Measurements from ENCODE around the gene AFF2. TPM values are rescaled to one million over a fixed set of nuclear protein-coding genes. Genes with fewer than 3 reads are reported as not detected.

AFF2 gene
- total RNA-seq, 1 donor from 2014 or later: 1.8 TPM

DNA sequence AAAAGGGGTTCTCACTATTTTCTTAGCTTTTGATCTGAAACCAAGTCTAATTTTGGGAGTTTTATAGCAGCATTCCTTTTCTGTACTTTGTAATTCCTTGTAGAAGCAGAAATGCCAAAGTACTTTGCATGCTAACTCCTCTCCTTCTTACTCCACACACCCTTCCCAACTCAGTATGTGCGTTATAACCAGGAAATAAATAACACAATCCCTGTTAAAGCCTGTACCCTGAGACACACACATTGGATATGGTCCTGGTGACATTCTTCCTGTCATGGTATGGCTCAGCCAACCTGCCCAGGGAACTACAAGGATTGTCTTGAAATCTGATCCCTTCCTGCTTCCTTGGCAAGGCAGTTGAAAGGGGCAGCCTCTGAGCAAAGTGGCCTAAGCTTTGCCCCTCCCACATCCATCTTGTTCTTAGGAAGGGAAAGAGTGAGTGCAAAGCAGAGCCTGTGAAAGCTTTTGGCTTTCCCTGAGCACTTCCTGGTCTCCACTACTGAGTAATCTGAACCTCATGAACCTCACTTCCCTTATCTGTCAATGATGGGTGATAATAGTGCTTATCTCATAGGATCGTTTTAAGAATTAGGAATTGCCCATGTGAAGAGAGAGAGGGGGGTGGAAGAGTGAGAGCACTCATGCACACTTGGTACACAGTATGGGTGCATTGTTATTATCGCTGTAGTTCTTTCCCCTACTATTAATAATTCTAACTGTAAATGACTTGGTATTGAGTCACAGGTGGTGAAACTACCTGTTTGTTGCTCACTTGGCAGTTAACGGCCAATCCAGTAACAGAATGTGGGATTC is 109.3 kb downstream of the AFF2 start:
- Mint-ChIP-seq H3K9me3 (peaks cover 4% of the 10 kb centered on the region), H3K36me3 (ENCODE audit: low read depth) (peaks cover 2% of the 10 kb centered on the region), H3K27ac (no peak overlapping the region), H3K27me3 (ENCODE audit: insufficient read depth) (peaks cover 1% of the 10 kb centered on the region), H3K4me3 (no peak overlapping the region), H3K4me1 (ENCODE audit: low read depth) (peaks cover 6% of the 10 kb centered on the region)
- intact Hi-C loops (cut with micrococcal nuclease): no loop called here
- no peak for DNase-seq (ENCODE audit: low spot score)

GRCh38 chrX:148610328-148610698 is 109.9 kb downstream of the AFF2 start:
- DNase-seq (ENCODE audit: low spot score): no peak
- intact Hi-C loops (cut with micrococcal nuclease): no loop called here
- H3K36me3 Mint-ChIP-seq (ENCODE audit: low read depth): peaks cover 2% of the 10 kb centered on the region
- peaks cover 1% of the 10 kb centered on the region for H3K27me3 Mint-ChIP-seq (ENCODE audit: insufficient read depth)
- H3K27ac Mint-ChIP-seq: no peak overlapping the region
- no peak overlapping the region for H3K4me3 Mint-ChIP-seq
- peaks cover 6% of the 10 kb centered on the region for H3K4me1 Mint-ChIP-seq (ENCODE audit: low read depth)
- H3K9me3 Mint-ChIP-seq: peaks cover 4% of the 10 kb centered on the region

- no peak for DNase-seq (ENCODE audit: low spot score)
- Mint-ChIP-seq H3K9me3 (peaks cover 4% of the 10 kb centered on the region), H3K4me3 (no peak overlapping the region), H3K36me3 (ENCODE audit: low read depth) (peaks cover 2% of the 10 kb centered on the region), H3K27me3 (ENCODE audit: insufficient read depth) (peaks cover 1% of the 10 kb centered on the region), H3K27ac (no peak overlapping the region), H3K4me1 (ENCODE audit: low read depth) (peaks cover 6% of the 10 kb centered on the region)
- intact Hi-C loops (cut with micrococcal nuclease): no loop called here
Observed at GRCh38 chrX:148611993-148612392, 111.6 kb downstream of the AFF2 start.

GRCh38 chrX:148612431-148612830 is 112.0 kb downstream of the AFF2 start:
- intact Hi-C loops (cut with micrococcal nuclease): no loop called here
- H3K36me3 Mint-ChIP-seq (ENCODE audit: low read depth): peaks cover under 1% of the 10 kb centered on the region
- no peak for DNase-seq (ENCODE audit: low spot score)
- H3K27ac Mint-ChIP-seq: no peak overlapping the region
- peaks cover 6% of the 10 kb centered on the region for H3K4me1 Mint-ChIP-seq (ENCODE audit: low read depth)
- H3K4me3 Mint-ChIP-seq: no peak overlapping the region
- peaks cover 2% of the 10 kb centered on the region for H3K9me3 Mint-ChIP-seq
- H3K27me3 Mint-ChIP-seq (ENCODE audit: insufficient read depth): peaks cover 1% of the 10 kb centered on the region

DNA sequence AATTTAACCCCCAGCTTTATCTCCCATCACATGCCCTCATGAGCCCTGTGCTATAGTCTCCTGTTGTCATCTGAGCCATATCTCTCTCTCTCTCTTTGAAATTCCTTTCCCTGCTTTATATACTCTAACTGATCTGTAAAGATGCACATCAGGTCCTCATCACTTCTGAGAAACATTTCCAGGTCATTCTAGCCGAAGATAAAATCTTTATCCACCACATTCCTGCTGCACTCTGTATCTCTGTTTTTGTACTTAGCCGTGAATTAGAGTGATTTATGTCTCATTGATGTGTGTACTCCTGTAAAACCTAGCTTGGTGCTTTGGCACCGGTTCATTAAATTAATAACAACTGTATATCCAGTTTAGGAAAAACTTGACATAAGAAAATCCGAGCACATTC is 113.2 kb downstream of the AFF2 start:
- Mint-ChIP-seq H3K4me3 (no peak overlapping the region), H3K27ac (no peak overlapping the region)
- intact Hi-C loops (cut with micrococcal nuclease): no loop called here

GRCh38 chrX:148615491-148615890 is 115.1 kb downstream of the AFF2 start:
- Mint-ChIP-seq H3K27me3 (ENCODE audit: insufficient read depth) (no peaks in the 10 kb centered on the region), H3K9me3 (peaks cover 5% of the 10 kb centered on the region), H3K27ac (no peak overlapping the region), H3K4me1 (ENCODE audit: low read depth) (peaks cover under 1% of the 10 kb centered on the region), H3K4me3 (no peak overlapping the region), H3K36me3 (ENCODE audit: low read depth) (no peaks in the 10 kb centered on the region)
- DNase-seq (ENCODE audit: low spot score): no peak
- intact Hi-C loops (cut with micrococcal nuclease): no loop called here

More for the DNA sequence above, 113.2 kb downstream of the AFF2 start:
- Mint-ChIP-seq H3K36me3 (ENCODE audit: low read depth) (no peaks in the 10 kb centered on the region), H3K27me3 (ENCODE audit: insufficient read depth) (peaks cover 1% of the 10 kb centered on the region), H3K4me1 (ENCODE audit: low read depth) (peaks cover 6% of the 10 kb centered on the region), H3K9me3 (peaks cover 5% of the 10 kb centered on the region)
- no peak for DNase-seq (ENCODE audit: low spot score)

DNA sequence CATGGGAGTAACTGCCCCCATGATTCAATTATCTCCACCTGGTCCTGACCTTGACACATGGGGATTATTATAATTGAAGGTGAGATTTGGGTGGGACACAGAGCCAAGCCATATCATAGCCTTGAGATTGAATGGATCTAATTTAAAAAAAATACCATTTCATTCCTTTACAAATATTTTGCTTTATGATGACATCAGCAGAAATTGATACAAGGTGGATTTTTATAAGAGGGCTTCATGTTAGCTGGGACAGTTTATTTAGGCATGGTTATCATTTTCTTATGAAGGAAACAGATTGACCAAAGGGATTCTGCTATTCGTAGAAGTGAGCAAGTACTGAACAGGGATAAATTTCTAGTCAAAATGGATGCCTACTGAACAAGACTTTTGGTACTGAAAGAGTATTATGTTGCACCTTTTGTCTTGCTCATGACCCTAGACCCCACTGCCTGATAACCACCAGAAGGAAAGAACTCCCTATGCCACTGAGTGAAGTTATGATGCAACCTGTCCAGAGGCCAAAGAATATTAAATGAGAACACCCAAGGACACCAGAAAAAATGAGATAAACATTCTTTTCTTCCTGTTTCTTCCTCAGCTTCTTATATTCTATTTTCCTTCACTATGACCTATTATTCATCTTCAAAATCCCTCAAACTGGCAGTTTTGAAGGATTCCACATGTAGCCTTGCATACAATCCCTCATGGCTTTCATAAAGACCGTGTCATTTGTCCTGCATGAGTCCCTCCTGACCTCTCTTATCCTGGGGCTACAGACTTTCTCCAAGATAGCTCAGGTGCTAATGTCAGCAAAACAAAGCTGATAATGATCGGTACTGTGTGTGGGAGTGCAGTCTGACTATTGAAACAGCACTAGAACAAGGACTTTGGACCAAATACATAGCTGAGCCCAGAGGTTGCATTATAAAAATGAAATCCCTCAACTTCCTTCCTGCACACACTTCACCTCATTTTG is 118.3 kb downstream of the AFF2 start:
- H3K4me1 Mint-ChIP-seq (ENCODE audit: low read depth): no peaks in the 10 kb centered on the region
- DNase-seq (ENCODE audit: low spot score): no peak
- no peak overlapping the region for H3K4me3 Mint-ChIP-seq
- H3K27ac Mint-ChIP-seq: no peak overlapping the region
- intact Hi-C loops (cut with micrococcal nuclease): no loop called here
- H3K36me3 Mint-ChIP-seq (ENCODE audit: low read depth): no peaks in the 10 kb centered on the region
- peaks cover 5% of the 10 kb centered on the region for H3K9me3 Mint-ChIP-seq
- H3K27me3 Mint-ChIP-seq (ENCODE audit: insufficient read depth): no peaks in the 10 kb centered on the region

DNA sequence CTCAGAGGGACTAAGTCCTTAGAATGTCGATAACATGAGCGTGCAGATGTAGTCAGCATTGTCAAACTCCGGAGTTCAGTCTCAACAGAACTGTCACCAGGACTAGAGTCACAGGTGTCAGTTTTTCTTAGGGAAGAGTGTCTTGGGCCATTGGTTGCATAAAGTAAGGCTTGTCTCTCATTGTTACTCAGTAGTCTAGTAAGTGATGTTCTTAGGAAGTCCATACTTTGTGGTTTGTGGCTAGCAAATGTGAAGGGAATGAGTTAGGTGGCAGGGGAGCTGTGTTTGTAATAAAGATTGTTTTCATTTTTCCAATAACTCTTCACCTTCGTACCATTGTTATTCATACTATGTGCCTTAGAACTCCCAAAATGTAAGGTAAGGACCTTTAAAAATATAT is 119.6 kb downstream of the AFF2 start:
- Mint-ChIP-seq H3K4me1 (ENCODE audit: low read depth) (no peaks in the 10 kb centered on the region), H3K27me3 (ENCODE audit: insufficient read depth) (no peaks in the 10 kb centered on the region), H3K4me3 (no peak overlapping the region), H3K36me3 (ENCODE audit: low read depth) (no peaks in the 10 kb centered on the region), H3K9me3 (peaks cover 5% of the 10 kb centered on the region), H3K27ac (no peak overlapping the region)
- no peak for DNase-seq (ENCODE audit: low spot score)
- intact Hi-C loops (cut with micrococcal nuclease): no loop called here

DNA sequence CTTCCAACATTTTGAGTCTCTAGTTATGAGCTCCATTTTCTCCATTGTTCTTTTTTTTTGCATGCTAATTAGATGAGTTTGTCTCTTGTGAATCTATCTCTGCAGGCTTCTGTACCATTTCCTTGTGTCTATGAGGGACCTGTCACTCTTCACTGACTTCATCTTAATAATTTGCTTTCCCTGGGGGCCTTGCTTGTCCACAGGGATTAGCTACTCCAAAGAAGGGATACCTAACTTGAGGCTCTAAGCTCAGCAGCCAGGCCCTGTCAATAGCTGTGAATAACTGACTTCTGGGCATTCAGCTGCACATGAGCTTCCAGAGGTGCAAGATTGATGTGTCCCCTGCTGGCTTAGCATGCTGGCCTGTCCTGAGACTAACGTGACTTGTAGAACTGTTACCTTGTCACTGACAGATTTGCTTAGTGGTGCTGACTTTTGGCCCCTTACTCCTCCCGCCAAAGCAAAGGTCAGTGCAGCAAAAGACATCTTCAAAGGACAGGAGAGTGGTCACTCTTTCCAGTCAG is 124.6 kb downstream of the AFF2 start:
- intact Hi-C loops (cut with micrococcal nuclease): no loop called here
- H3K27me3 Mint-ChIP-seq (ENCODE audit: insufficient read depth): no peaks in the 10 kb centered on the region
- no peaks in the 10 kb centered on the region for H3K9me3 Mint-ChIP-seq
- no peak overlapping the region for H3K4me3 Mint-ChIP-seq
- no peak overlapping the region for H3K27ac Mint-ChIP-seq
- no peak for DNase-seq (ENCODE audit: low spot score)
- no peaks in the 10 kb centered on the region for H3K4me1 Mint-ChIP-seq (ENCODE audit: low read depth)
- no peaks in the 10 kb centered on the region for H3K36me3 Mint-ChIP-seq (ENCODE audit: low read depth)

DNA sequence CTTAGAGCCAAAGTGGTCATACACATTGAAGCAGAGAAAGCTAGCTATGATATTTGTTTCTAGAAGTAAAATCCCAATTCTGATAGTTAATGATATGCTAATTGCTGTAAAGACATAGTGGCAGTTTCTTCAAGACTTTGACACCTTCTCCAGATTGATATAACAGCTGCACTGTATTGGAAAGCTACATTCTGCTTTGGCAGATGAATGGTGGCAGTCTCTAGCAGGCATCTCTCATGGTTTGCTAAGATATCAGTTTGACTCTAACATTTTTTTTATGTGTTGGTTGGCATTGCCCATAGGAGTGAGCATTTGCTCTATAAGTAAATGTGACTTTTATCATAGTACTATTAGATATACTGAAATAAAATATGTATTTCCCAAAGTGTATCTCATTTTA is 128.2 kb downstream of the AFF2 start:
- H3K4me1 Mint-ChIP-seq (ENCODE audit: low read depth): no peaks in the 10 kb centered on the region
- no peak overlapping the region for H3K27ac Mint-ChIP-seq
- H3K9me3 Mint-ChIP-seq: no peaks in the 10 kb centered on the region
- intact Hi-C loops (cut with micrococcal nuclease): no loop called here
- H3K27me3 Mint-ChIP-seq (ENCODE audit: insufficient read depth): no peaks in the 10 kb centered on the region
- H3K36me3 Mint-ChIP-seq (ENCODE audit: low read depth): no peaks in the 10 kb centered on the region
- H3K4me3 Mint-ChIP-seq: no peak overlapping the region
- no peak for DNase-seq (ENCODE audit: low spot score)

DNA sequence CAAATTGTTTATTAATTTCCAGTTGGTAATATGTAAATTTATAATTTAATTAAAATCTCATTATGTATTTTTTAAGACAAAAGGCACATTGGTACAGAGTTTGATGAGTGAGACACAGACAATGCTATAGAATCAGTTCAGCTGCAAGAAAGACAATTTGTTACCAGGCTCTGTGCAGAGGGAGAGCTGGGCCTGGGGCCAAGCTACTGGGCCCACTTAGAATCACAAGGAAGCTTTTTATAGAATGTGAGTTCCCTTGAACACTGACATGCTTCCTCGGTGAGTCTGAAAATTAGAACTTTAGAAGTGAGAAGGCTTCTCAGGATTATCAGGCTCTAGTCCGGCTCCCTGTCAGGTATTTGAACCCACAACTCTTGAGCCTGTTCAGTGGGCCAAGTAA is 129.0 kb downstream of the AFF2 start:
- DNase-seq (ENCODE audit: low spot score): no peak
- no peak overlapping the region for H3K4me3 Mint-ChIP-seq
- no peaks in the 10 kb centered on the region for H3K9me3 Mint-ChIP-seq
- intact Hi-C loops (cut with micrococcal nuclease): no loop called here
- H3K4me1 Mint-ChIP-seq (ENCODE audit: low read depth): no peaks in the 10 kb centered on the region
- no peaks in the 10 kb centered on the region for H3K36me3 Mint-ChIP-seq (ENCODE audit: low read depth)
- no peaks in the 10 kb centered on the region for H3K27me3 Mint-ChIP-seq (ENCODE audit: insufficient read depth)
- H3K27ac Mint-ChIP-seq: no peak overlapping the region

GRCh38 chrX:148632444-148632843 is 132.0 kb downstream of the AFF2 start:
- no peaks in the 10 kb centered on the region for H3K36me3 Mint-ChIP-seq (ENCODE audit: low read depth)
- no peak overlapping the region for H3K4me3 Mint-ChIP-seq
- no peak for DNase-seq (ENCODE audit: low spot score)
- no peaks in the 10 kb centered on the region for H3K4me1 Mint-ChIP-seq (ENCODE audit: low read depth)
- H3K27ac Mint-ChIP-seq: no peak overlapping the region
- intact Hi-C loops (cut with micrococcal nuclease): no loop called here
- no peaks in the 10 kb centered on the region for H3K27me3 Mint-ChIP-seq (ENCODE audit: insufficient read depth)
- no peaks in the 10 kb centered on the region for H3K9me3 Mint-ChIP-seq

All from activated T-helper 1 cell treated with anti-CD3 and anti-CD28 coated beads, Interleukin-12 subunit alpha, Interleukin-12 subunit beta, Interleukin-2, Interleukin-4 antibody, amounts not matched to agents 30 ng/mL and 10 ng/mL and 1 ng/mL, durations not matched to agents 14 hours and 24 hours and 36 hours (primary cell).